Measurements from ENCODE around the gene ANGPT4. TPM values are rescaled to one million over a fixed set of nuclear protein-coding genes. Genes with fewer than 3 reads are reported as not detected.

ANGPT4 gene
- total RNA-seq, 4 donors from 2014 or later: 0.56 to 2.1 (median 0.71) TPM

DNA sequence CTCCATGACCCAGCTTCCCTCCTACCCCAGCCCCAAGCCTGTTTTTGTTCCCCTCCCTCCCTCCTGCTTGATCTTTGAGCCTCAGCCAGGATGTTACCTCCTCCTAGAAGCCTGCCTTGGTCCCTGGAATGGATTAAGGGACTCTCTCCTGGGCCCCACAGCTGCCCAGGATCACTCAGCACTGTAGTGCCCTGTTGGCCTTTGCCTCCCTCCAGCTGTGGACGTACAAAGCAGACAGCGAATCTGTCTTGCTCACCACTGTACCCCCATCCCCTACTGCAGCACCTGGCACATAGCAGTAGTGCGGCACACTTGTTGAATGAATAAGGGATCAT is 94.4 kb downstream of the ANGPT4 start:
- Histone ChIP-seq H3K27me3 (no peaks in the 10 kb centered on the region), H3K36me3 (no peaks in the 10 kb centered on the region), H3K9me3 (no peaks in the 10 kb centered on the region), H3K4me3 (no peak overlapping the region), H3K4me1 (no peaks in the 10 kb centered on the region), H3K27ac (no peak overlapping the region)
- DNase-seq (ENCODE audit: low spot score in 2 of 2): no peak
- TF ChIP-seq, protein P1, sequence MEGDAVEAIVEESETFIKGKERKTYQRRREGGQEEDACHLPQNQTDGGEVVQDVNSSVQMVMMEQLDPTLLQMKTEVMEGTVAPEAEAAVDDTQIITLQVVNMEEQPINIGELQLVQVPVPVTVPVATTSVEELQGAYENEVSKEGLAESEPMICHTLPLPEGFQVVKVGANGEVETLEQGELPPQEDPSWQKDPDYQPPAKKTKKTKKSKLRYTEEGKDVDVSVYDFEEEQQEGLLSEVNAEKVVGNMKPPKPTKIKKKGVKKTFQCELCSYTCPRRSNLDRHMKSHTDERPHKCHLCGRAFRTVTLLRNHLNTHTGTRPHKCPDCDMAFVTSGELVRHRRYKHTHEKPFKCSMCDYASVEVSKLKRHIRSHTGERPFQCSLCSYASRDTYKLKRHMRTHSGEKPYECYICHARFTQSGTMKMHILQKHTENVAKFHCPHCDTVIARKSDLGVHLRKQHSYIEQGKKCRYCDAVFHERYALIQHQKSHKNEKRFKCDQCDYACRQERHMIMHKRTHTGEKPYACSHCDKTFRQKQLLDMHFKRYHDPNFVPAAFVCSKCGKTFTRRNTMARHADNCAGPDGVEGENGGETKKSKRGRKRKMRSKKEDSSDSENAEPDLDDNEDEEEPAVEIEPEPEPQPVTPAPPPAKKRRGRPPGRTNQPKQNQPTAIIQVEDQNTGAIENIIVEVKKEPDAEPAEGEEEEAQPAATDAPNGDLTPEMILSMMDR (IDR thresholded peaks at IDR 0.05): no peak
- TF ChIP-seq EP300 (IDR thresholded peaks at IDR 0.05) (no peak), POLR2AphosphoS5 (IDR thresholded peaks at IDR 0.05) (no peak)
- WGBS: 85% methylated on average over 3 of the region's 3 CpGs

GRCh38 chr20:821046-821730 is 94.9 kb downstream of the ANGPT4 start:
- 76% methylated on average over 6 of the region's 6 CpGs for WGBS
- no peak for DNase-seq (ENCODE audit: low spot score in 2 of 2)
- no peaks in the 10 kb centered on the region for H3K36me3 ChIP-seq
- H3K9me3 ChIP-seq: no peaks in the 10 kb centered on the region
- no peak overlapping the region for H3K4me3 ChIP-seq
- H3K27me3 ChIP-seq: no peaks in the 10 kb centered on the region
- H3K4me1 ChIP-seq: no peaks in the 10 kb centered on the region
- TF ChIP-seq POLR2A (IDR thresholded peaks at IDR 0.05) (no peak), POLR2AphosphoS5 (IDR thresholded peaks at IDR 0.05) (no peak), EP300 (IDR thresholded peaks at IDR 0.05) (no peak)
- TF ChIP-seq, protein P1 (IDR thresholded peaks at IDR 0.05): no peak
- H3K27ac ChIP-seq: no peak overlapping the region

DNA sequence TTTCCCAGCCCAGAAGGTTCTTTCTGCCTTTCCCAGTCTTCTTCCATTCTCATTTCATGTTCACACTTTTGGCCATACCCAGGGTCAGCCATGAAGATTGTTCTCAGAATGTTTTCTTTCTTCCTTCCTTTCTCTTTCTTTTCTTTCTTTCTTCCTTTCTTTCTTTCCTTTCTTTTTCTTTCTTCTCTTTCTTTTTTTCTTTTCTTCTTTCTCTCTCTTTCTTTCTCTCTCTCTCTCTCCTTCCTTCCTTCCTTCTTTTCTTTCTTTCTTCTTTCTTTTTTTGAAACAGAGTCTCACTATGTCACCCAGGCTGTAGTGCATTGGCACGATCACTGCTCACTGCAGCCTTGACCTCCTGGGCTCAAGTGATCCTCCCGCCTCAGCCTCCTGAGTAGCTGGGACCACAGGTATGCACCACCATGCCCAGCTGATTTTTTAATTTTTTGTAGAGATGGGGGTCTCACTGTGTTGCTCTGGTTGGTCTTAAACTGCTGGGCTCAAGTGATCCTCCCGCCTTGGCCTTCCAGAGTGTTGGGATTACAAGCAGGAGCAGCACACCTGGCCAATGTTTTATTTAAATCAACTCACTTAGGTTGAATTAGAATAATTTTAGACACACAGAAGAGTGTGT is 95.7 kb downstream of the ANGPT4 start:
- WGBS: 90% methylated on average over 3 of the region's 3 CpGs
- no peak for DNase-seq (ENCODE audit: low spot score in 2 of 2)

More for the DNA sequence above, 95.7 kb downstream of the ANGPT4 start:
- Histone ChIP-seq H3K4me1 (no peaks in the 10 kb centered on the region), H3K4me3 (no peak overlapping the region), H3K27ac (no peak overlapping the region), H3K9me3 (no peaks in the 10 kb centered on the region), H3K27me3 (peaks cover under 1% of the 10 kb centered on the region), H3K36me3 (no peaks in the 10 kb centered on the region)
- TF ChIP-seq EP300 (IDR thresholded peaks at IDR 0.05): no peak
- TF ChIP-seq POLR2AphosphoS5 (IDR thresholded peaks at IDR 0.05): no peak

Other genes starting within 250 kb of the ANGPT4 start
- not detected for gene SCRT2, start 240.5 kb downstream of the ANGPT4 start, total RNA-seq
- gene SLC52A3, start 147.8 kb downstream of the ANGPT4 start, total RNA-seq: 1 to 10 TPM in 3 of 4 donors, under 1 TPM in 1; 0.15 to 8.5 (median 2.2) TPM
- gene FAM110A, start 82.6 kb downstream of the ANGPT4 start, total RNA-seq: 10 to 100 TPM; 16.9 to 57.0 (median 37.7) TPM
- gene RSPO4, start 86.0 kb upstream of the ANGPT4 start, total RNA-seq: under 1 TPM; 0.26 to 0.91 (median 0.67) TPM
- 100 to 1,000 TPM; 106 to 186 (median 142) TPM for gene PSMF1, start 202.3 kb upstream of the ANGPT4 start, total RNA-seq

Data from suprapubic skin (tissue), 4 donors.